Sciatic nerve (tissue), 2 donors: ENCODE results near the gene LCN15. TPM values are rescaled to one million over a fixed set of nuclear protein-coding genes. Genes with fewer than 3 reads are reported as not detected.
A peak's percentile ranks its signal among the peaks of the same experiment; 100 is the strongest.

ENCODE experiments used
- ATAC-seq: fragments of 200-7000 bp; cut with Tn5 transposase; one replicate; pipeline ENCODE4 v1.9.1; 2020; ENCODE audit warnings: mild to moderate bottlenecking, moderate library complexity
- DNase-seq: peaks from one replicate; pipeline ENCODE4 v3.0.0-alpha.2; 2020; ENCODE audit warnings: low spot score
- intact Hi-C: fragments of 100-400 bp; cut with DNase I; formaldehyde crosslinking; loops from one replicate; pipeline ENCODE4 v1.14.2; 2022
- total RNA-seq: library from RNA; stranded (reverse); fragmentation: NEBNext Ultra II Directional; extraction: Animal tissue kit (Norgen Biotek cat#: 25700); gene quantifications from one replicate; pipeline ENCODE4 v1.2.1, GENCODE V29; 2021
- donor health status: DM: no; HTN: no; CAD: no.
- donor health status: DM: no; HTN: no; CAD: no.

Gene LCN15
- total RNA-seq, 1 donor from 2014 or later = not detected

- DNase-seq = no peak
- intact Hi-C loops = no loop called here
- no peak for ATAC-seq
These were observed 31.7 kb downstream of the LCN15 start for GRCh38 chr9:136732444-136733178.

GRCh38 chr9:136729926-136730325, 34.4 kb downstream of the LCN15 start:
- DNase-seq = no peak
- intact Hi-C loops = no loop called here
- no peak for ATAC-seq

- intact Hi-C loops = no loop called here
- DNase-seq = no peak
- ATAC-seq = peak; percentile 7
These were observed 35.2 kb downstream of the LCN15 start for GRCh38 chr9:136729144-136729543.

- intact Hi-C loops = no loop called here
- DNase-seq (no peak), ATAC-seq (peak; percentile 48)
These were observed 35.7 kb downstream of the LCN15 start for GRCh38 chr9:136728548-136729123.

GRCh38 chr9:136728080-136728547, 36.2 kb downstream of the LCN15 start:
- intact Hi-C loops = no loop called here
- peak; percentile 77 for ATAC-seq
- peak; percentile 95 for DNase-seq

GRCh38 chr9:136726631-136727191, 37.6 kb downstream of the LCN15 start:
- DNase-seq (no peak), ATAC-seq (no peak)
- intact Hi-C loops = no loop called here

GRCh38 chr9:136726118-136726517, 38.2 kb downstream of the LCN15 start:
- no peak for DNase-seq
- no peak for ATAC-seq
- intact Hi-C loops = no loop called here

GRCh38 chr9:136725612-136726011, 38.7 kb downstream of the LCN15 start:
- DNase-seq = no peak
- no peak for ATAC-seq
- intact Hi-C loops = no loop called here

GRCh38 chr9:136724772-136725171, 39.5 kb downstream of the LCN15 start:
- intact Hi-C loops = no loop called here
- DNase-seq = no peak
- ATAC-seq = no peak

GRCh38 chr9:136723989-136724388, 40.3 kb downstream of the LCN15 start:
- DNase-seq (no peak), ATAC-seq (no peak)
- intact Hi-C loops = no loop called here

GRCh38 chr9:136723362-136723976, 40.8 kb downstream of the LCN15 start:
- intact Hi-C loops = no loop called here
- no peak for DNase-seq
- no peak for ATAC-seq

- intact Hi-C loops = no loop called here
- ATAC-seq = no peak
- no peak for DNase-seq
These were observed 41.4 kb downstream of the LCN15 start for GRCh38 chr9:136722969-136723356.

GRCh38 chr9:136722093-136722968, 42.0 kb downstream of the LCN15 start:
- intact Hi-C loops = no loop called here
- no peak for DNase-seq
- ATAC-seq = no peak

- intact Hi-C loops = no loop called here
- DNase-seq = no peak
- peak; percentile 4 for ATAC-seq
These were observed 42.8 kb downstream of the LCN15 start for GRCh38 chr9:136721339-136722092.

GRCh38 chr9:136720898-136721338, 43.4 kb downstream of the LCN15 start:
- DNase-seq (no peak), ATAC-seq (no peak)
- intact Hi-C loops = no loop called here

GRCh38 chr9:136720251-136720897, 43.9 kb downstream of the LCN15 start:
- DNase-seq = no peak
- ATAC-seq = peak; percentile 62
- intact Hi-C loops = no loop called here

GRCh38 chr9:136719195-136719880, 45.0 kb downstream of the LCN15 start:
- ATAC-seq (no peak), DNase-seq (no peak)
- intact Hi-C loops = no loop called here
